ENCODE results near the gene SLC22A12. TPM values are rescaled to one million over a fixed set of nuclear protein-coding genes. Genes with fewer than 3 reads are reported as not detected.

The SLC22A12 gene
- total RNA-seq, 1 donor from 2014 or later: not detected

- Mint-ChIP-seq H3K27ac (ENCODE audit: unreplicated experiment) (no peak overlapping the region), H3K4me3 (ENCODE audit: unreplicated experiment) (no peak overlapping the region), H3K9me3 (ENCODE audit: unreplicated experiment) (peaks cover 3% of the 10 kb centered on the region), H3K4me1 (ENCODE audit: low read depth, unreplicated experiment) (peaks cover 2% of the 10 kb centered on the region), H3K36me3 (ENCODE audit: unreplicated experiment) (no peaks in the 10 kb centered on the region), H3K27me3 (ENCODE audit: unreplicated experiment) (peaks cover 7% of the 10 kb centered on the region)
- no peak for DNase-seq
- no peak for TF ChIP-seq CTCF (IDR thresholded peaks at IDR 0.05; ENCODE audit: partially characterized antibody, unreplicated experiment)
These were observed 10.8 kb downstream of the SLC22A12 start for GRCh38 chr11:64601605-64602465.

- H3K27ac Mint-ChIP-seq (ENCODE audit: unreplicated experiment): no peak overlapping the region
- peaks cover 2% of the 10 kb centered on the region for H3K4me1 Mint-ChIP-seq (ENCODE audit: low read depth, unreplicated experiment)
- H3K27me3 Mint-ChIP-seq (ENCODE audit: unreplicated experiment): peaks cover 7% of the 10 kb centered on the region
- peaks cover 3% of the 10 kb centered on the region for H3K9me3 Mint-ChIP-seq (ENCODE audit: unreplicated experiment)
- H3K4me3 Mint-ChIP-seq (ENCODE audit: unreplicated experiment): no peak overlapping the region
- no peak for DNase-seq
- TF ChIP-seq CTCF (IDR thresholded peaks at IDR 0.05; ENCODE audit: partially characterized antibody, unreplicated experiment): no peak
- H3K36me3 Mint-ChIP-seq (ENCODE audit: unreplicated experiment): no peaks in the 10 kb centered on the region
These were observed 11.5 kb downstream of the SLC22A12 start for GRCh38 chr11:64602466-64603070.

GRCh38 chr11:64603411-64604110, 12.5 kb downstream of the SLC22A12 start:
- Mint-ChIP-seq H3K4me3 (ENCODE audit: unreplicated experiment) (no peak overlapping the region), H3K4me1 (ENCODE audit: low read depth, unreplicated experiment) (peaks cover 4% of the 10 kb centered on the region), H3K27me3 (ENCODE audit: unreplicated experiment) (peaks cover 7% of the 10 kb centered on the region), H3K9me3 (ENCODE audit: unreplicated experiment) (peaks cover 3% of the 10 kb centered on the region), H3K36me3 (ENCODE audit: unreplicated experiment) (no peaks in the 10 kb centered on the region), H3K27ac (ENCODE audit: unreplicated experiment) (no peak overlapping the region)
- DNase-seq: no peak
- no peak for TF ChIP-seq CTCF (IDR thresholded peaks at IDR 0.05; ENCODE audit: partially characterized antibody, unreplicated experiment)

GRCh38 chr11:64604458-64605243, 13.6 kb downstream of the SLC22A12 start:
- H3K4me1 Mint-ChIP-seq (ENCODE audit: low read depth, unreplicated experiment): peaks cover 6% of the 10 kb centered on the region
- H3K27me3 Mint-ChIP-seq (ENCODE audit: unreplicated experiment): peaks cover 8% of the 10 kb centered on the region
- no peak for TF ChIP-seq CTCF (IDR thresholded peaks at IDR 0.05; ENCODE audit: partially characterized antibody, unreplicated experiment)
- no peak overlapping the region for H3K27ac Mint-ChIP-seq (ENCODE audit: unreplicated experiment)
- peaks cover 3% of the 10 kb centered on the region for H3K9me3 Mint-ChIP-seq (ENCODE audit: unreplicated experiment)
- H3K36me3 Mint-ChIP-seq (ENCODE audit: unreplicated experiment): no peaks in the 10 kb centered on the region
- no peak overlapping the region for H3K4me3 Mint-ChIP-seq (ENCODE audit: unreplicated experiment)
- no peak for DNase-seq
